Neuronal stem cell (in vitro differentiated cells): Measurements from ENCODE around the gene CERK.

Source experiments
- DNase-seq: peaks from one replicate; pipeline ENCODE4 v3.0.0-alpha.2; 2013; ENCODE audit warnings: low spot score
- H2AFZ ChIP-seq: one replicate; pipeline ENCODE4 v1.6.1; 2013; ENCODE audit warnings: mild to moderate bottlenecking, low read length, inconsistent platforms
- H2AK5ac ChIP-seq: 2 replicates; pipeline ENCODE4 v1.6.1; 2013; ENCODE audit warnings: low read depth, mild to moderate bottlenecking, inconsistent platforms, low read length, moderate library complexity, mixed read lengths
- H2BK120ac ChIP-seq: 2 replicates; pipeline ENCODE4 v1.6.1; 2013; ENCODE audit warnings: low read depth, mild to moderate bottlenecking, inconsistent platforms, low read length, moderate library complexity, mixed read lengths
- H2BK12ac ChIP-seq: one replicate; pipeline ENCODE4 v1.6.1; 2013; ENCODE audit warnings: low read length, inconsistent platforms
- H2BK15ac ChIP-seq: 2 replicates; pipeline ENCODE4 v1.6.1; 2013; ENCODE audit warnings: mild to moderate bottlenecking, low read length, inconsistent platforms, mixed read lengths
- H2BK5ac ChIP-seq: one replicate; pipeline ENCODE4 v1.6.1; 2013; ENCODE audit warnings: inconsistent platforms, mild to moderate bottlenecking, low read length, moderate library complexity
- H3K14ac ChIP-seq: one replicate; pipeline ENCODE4 v1.6.1; 2013; ENCODE audit warnings: low read length, inconsistent platforms
- H3K18ac ChIP-seq: 2 replicates; pipeline ENCODE4 v1.6.1; 2013; ENCODE audit warnings: low read length, inconsistent platforms
- H3K23ac ChIP-seq: 2 replicates; pipeline ENCODE4 v1.6.1; 2013; ENCODE audit warnings: low read depth, mild to moderate bottlenecking, mixed read lengths, low read length, inconsistent platforms; ENCODE audit not compliant: poor library complexity
- H3K27ac ChIP-seq: replicated peaks from 3 replicates; pipeline ENCODE4 v1.5.1; 2013; ENCODE audit warnings: low read length, inconsistent platforms
- H3K27me3 ChIP-seq, 3 experiments: 2 replicates each; pipeline ENCODE4 v1.6.1; 2013; ENCODE audit warnings: low read length in 3 of 3, mild to moderate bottlenecking in 2 of 3, inconsistent platforms in 1 of 3, low read depth in 1 of 3, mixed read lengths in 1 of 3, moderate library complexity in 1 of 3; ENCODE audit not compliant: control insufficient read depth in 3 of 3, insufficient read depth in 3 of 3
- H3K36me3 ChIP-seq, 2 donors: replicated peaks in 1 of 2; 2 replicates each; pipeline ENCODE4 v1.6.1; 2013; ENCODE audit warnings: low read length in 2 of 2; ENCODE audit not compliant: control insufficient read depth in 2 of 2, insufficient read depth in 2 of 2
- H3K4ac ChIP-seq: 2 replicates; pipeline ENCODE4 v1.6.1; 2013; ENCODE audit warnings: inconsistent platforms, mild to moderate bottlenecking, low read length, moderate library complexity
- H3K4me1 ChIP-seq, 2 donors: 1 replicate in 1 of 2; 2 replicates in 1 of 2; pipeline ENCODE4 v1.6.1; 2013; ENCODE audit warnings: low read length in 2 of 2, low read depth in 1 of 2; ENCODE audit not compliant: control insufficient read depth in 2 of 2, insufficient read depth in 1 of 2
- H3K4me2 ChIP-seq: one replicate; pipeline ENCODE4 v1.6.1; 2013; ENCODE audit warnings: mild to moderate bottlenecking, low read length, inconsistent platforms; ENCODE audit not compliant: insufficient read depth, poor library complexity, severe bottlenecking
- H3K4me3 ChIP-seq, 2 donors: 2 replicates each; pipeline ENCODE4 v1.5.1; 2013; ENCODE audit warnings: low read length in 2 of 2, mild to moderate bottlenecking in 2 of 2, inconsistent platforms in 1 of 2, moderate library complexity in 1 of 2
- H3K79me1 ChIP-seq: one replicate; pipeline ENCODE4 v1.6.1; 2013; ENCODE audit warnings: low read depth, mild to moderate bottlenecking, inconsistent platforms, low read length, moderate library complexity
- H3K9ac ChIP-seq: one replicate; pipeline ENCODE4 v1.6.1; 2013; ENCODE audit warnings: mild to moderate bottlenecking, low read depth, low read length, inconsistent platforms; ENCODE audit not compliant: poor library complexity
- H3K9me3 ChIP-seq, 2 donors: replicated peaks in 1 of 2; 2 replicates each; pipeline versions ENCODE3 to v1.6.1; 2013; ENCODE audit warnings: low read length in 2 of 2, mild to moderate bottlenecking in 2 of 2, inconsistent platforms in 1 of 2, low read depth in 1 of 2, mixed read lengths in 1 of 2, moderate library complexity in 1 of 2; ENCODE audit not compliant: control insufficient read depth in 2 of 2, insufficient read depth in 1 of 2
- H4K8ac ChIP-seq: one replicate; pipeline ENCODE4 v1.6.1; 2013; ENCODE audit warnings: low read depth, mild to moderate bottlenecking, inconsistent platforms, low read length, moderate library complexity
- H4K91ac ChIP-seq: one replicate; pipeline ENCODE4 v1.6.1; 2013; ENCODE audit warnings: low read length, low read depth, mild to moderate bottlenecking, inconsistent platforms; ENCODE audit not compliant: poor library complexity
- WGBS, 2 donors: extraction: QIAGEN DNeasy Blood & Tissue Kit; methylation state at CpG; one replicate each; pipeline ENCODE4 v1.1.7; 2013; ENCODE audit warnings: missing lambda C conversion rate in 2 of 2, mixed read lengths in 1 of 2; ENCODE audit not compliant: insufficient read length in 2 of 2, insufficient replicate concordance in 1 of 2; ENCODE audit errors: extremely low coverage in 2 of 2; 5-methylcytosine and 5-hydroxymethylcytosine counted together

CERK gene

DNA sequence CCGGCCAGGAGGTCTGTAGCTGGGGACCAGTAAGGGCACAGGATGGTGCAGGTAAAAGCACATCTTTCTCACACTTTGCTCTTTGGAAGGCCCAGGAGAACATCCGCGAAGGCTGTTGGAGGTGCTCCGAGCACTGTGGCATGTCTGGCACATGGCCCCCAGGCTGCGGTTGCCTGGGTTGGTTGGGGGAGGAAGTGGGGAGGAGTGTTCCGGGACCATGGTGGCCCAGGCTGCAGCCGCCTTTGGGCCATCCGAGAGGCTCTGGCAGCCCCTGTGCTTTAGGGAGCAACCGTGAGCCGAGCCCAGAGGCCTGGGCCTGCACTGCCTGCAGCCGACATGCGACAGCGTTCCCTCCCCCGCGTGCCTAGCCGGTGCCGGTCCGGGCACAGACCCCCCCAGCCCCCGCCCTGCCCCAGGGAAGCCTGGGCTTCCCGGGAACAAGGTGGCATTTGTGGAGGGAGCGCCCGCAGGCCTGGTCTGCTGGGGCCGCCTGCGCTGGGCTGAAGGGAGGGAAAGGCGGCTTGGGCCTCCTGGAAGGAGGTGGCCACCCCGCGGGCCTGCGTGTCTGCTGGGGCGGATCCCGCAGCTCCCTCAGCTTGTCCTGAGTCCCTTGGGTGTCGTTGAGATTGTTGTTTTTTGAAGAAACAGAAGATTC lies 59.9 kb downstream of the CERK start:
- Histone ChIP-seq H4K91ac (peak overlapping the region; percentile 30), H3K4me2 (no peak overlapping the region), H3K36me3 (peaks cover 0 to 16% of the 10 kb centered on the region in 2 donors), H2BK12ac (no peak overlapping the region), H2AFZ (no peak overlapping the region), H3K9ac (peak overlapping the region; percentile 60), H2BK120ac (no peak overlapping the region), H3K4me3 (no peak overlapping the region), H3K27me3 (no peaks in the 10 kb centered on the region), H3K9me3 (no peaks in the 10 kb centered on the region), H3K79me1 (peaks cover 2% of the 10 kb centered on the region), H4K8ac (no peak overlapping the region), H3K18ac (no peak overlapping the region), H3K4me1 (no peaks in the 10 kb centered on the region), H3K4ac (no peak overlapping the region), H3K14ac (no peak overlapping the region), H2AK5ac (no peak overlapping the region), H3K23ac (no peak overlapping the region), H2BK5ac (peak overlapping the region; percentile 19), H2BK15ac (no peak overlapping the region), H3K27ac (no peak overlapping the region)
- DNase-seq = no peak
- no CpG with 5 or more reads among the region's 31 CpGs for WGBS, 2 donors

DNA sequence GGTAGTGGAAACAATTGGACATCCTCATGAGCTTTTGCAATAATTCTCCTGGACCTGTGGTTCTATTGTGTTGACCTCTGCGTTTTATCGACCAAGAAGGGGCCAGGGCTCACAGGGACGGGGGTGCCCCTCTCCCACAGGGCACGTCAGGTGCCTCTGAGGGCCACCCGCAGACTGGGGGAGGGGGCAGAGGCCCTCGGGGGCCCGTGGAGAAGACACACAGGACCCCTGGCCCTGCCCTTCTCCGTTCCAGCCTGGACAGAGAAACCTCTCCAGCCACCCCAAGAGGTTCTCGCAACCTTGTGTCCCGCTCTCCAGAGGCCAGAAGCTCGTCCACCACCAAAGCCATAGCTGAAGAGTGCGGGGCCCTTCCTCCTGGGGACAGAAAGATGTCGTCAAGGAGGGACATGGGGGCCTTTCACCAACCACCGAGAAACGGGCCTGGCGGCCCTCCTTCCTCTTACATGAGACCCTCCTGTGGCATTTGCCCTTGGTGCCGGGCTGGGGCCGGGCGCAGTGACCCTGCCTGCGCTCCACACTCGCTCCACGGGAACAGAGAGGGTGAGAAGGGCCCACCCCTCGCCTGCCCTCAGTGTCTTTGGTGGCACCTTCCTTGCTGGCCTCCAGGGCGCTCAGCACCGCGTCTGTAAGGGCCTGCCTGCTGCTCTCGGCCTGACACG lies 60.6 kb downstream of the CERK start:
- H2AK5ac ChIP-seq = no peak overlapping the region
- H2BK5ac ChIP-seq = peak overlapping the region; percentile 19
- no peak overlapping the region for H2BK12ac ChIP-seq
- H3K4me2 ChIP-seq = no peak overlapping the region
- no peak overlapping the region for H4K8ac ChIP-seq
- peak overlapping the region; percentile 60 for H3K9ac ChIP-seq
- no peak overlapping the region for H2AFZ ChIP-seq
- H3K23ac ChIP-seq = no peak overlapping the region
- no peak for DNase-seq
- H2BK15ac ChIP-seq = no peak overlapping the region
- no peak overlapping the region for H3K14ac ChIP-seq
- no peaks in the 10 kb centered on the region for H3K9me3 ChIP-seq
- no peak overlapping the region for H3K4me3 ChIP-seq
- H4K91ac ChIP-seq = no peak overlapping the region
- H3K27ac ChIP-seq = no peak overlapping the region
- no peak overlapping the region for H3K4ac ChIP-seq
- no peaks in the 10 kb centered on the region for H3K27me3 ChIP-seq
- no peaks in the 10 kb centered on the region for H3K4me1 ChIP-seq
- peaks cover 0 to 15% of the 10 kb centered on the region in 2 donors for H3K36me3 ChIP-seq
- H3K18ac ChIP-seq = peak overlapping the region; percentile 17
- WGBS, 2 donors = no CpG with 5 or more reads among the region's 28 CpGs
- peaks cover 2% of the 10 kb centered on the region for H3K79me1 ChIP-seq
- no peak overlapping the region for H2BK120ac ChIP-seq

- Histone ChIP-seq H3K36me3 (peaks cover 0 to 12% of the 10 kb centered on the region in 2 donors), H4K8ac (no peak overlapping the region), H3K4me2 (no peak overlapping the region), H2BK120ac (no peak overlapping the region), H3K14ac (no peak overlapping the region), H4K91ac (no peak overlapping the region), H3K79me1 (peaks cover 2% of the 10 kb centered on the region), H3K23ac (peak overlapping the region; percentile 80), H3K4me3 (no peak overlapping the region), H3K27ac (no peak overlapping the region), H3K9ac (no peak overlapping the region), H3K18ac (peak overlapping the region; percentile 57), H3K27me3 (no peaks in the 10 kb centered on the region), H3K4me1 (no peaks in the 10 kb centered on the region), H2BK15ac (no peak overlapping the region), H3K9me3 (no peaks in the 10 kb centered on the region), H2AK5ac (no peak overlapping the region), H3K4ac (no peak overlapping the region), H2BK12ac (no peak overlapping the region), H2BK5ac (peak overlapping the region; percentile 19), H2AFZ (no peak overlapping the region)
- WGBS, 2 donors = no CpG with 5 or more reads among the region's 14 CpGs
- DNase-seq = no peak
Measured at GRCh38 chr22:46676881-46677280, 61.2 kb downstream of the CERK start.

DNA sequence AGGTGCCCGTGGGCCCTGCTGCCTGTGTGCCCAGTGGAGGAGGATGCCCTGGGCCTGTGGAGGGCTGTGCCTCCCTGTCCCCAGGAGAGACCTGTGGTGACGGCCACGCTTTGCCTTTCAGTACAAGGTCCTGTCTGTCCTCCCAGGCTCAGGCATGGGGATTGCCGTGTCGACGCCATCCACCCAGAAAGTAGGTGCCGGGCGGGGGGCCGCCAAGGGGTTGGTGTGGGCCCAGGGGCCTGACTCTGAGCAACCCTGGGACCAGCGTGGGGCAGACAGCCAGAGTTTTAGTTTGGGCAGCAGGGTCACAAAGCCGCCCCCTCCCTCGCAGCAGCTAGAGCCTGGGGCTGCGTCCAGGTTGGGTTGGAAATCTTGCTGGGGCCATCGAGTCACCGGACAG lies 61.6 kb downstream of the CERK start:
- no peak for DNase-seq
- no peak overlapping the region for H2AFZ ChIP-seq
- peak overlapping the region; percentile 17 for H4K8ac ChIP-seq
- no peak overlapping the region for H2BK120ac ChIP-seq
- H3K4me1 ChIP-seq = no peaks in the 10 kb centered on the region
- H2BK12ac ChIP-seq = no peak overlapping the region
- H3K14ac ChIP-seq = no peak overlapping the region
- no peak overlapping the region for H2AK5ac ChIP-seq
- no peak overlapping the region for H4K91ac ChIP-seq
- no peak overlapping the region for H2BK15ac ChIP-seq
- H3K9ac ChIP-seq = no peak overlapping the region
- no peak overlapping the region for H3K27ac ChIP-seq
- H3K79me1 ChIP-seq = peaks cover 2% of the 10 kb centered on the region
- H3K18ac ChIP-seq = no peak overlapping the region
- H3K23ac ChIP-seq = peak overlapping the region; percentile 80
- no CpG with 5 or more reads among the region's 15 CpGs for WGBS, 2 donors
- peaks cover 0 to 12% of the 10 kb centered on the region in 2 donors for H3K36me3 ChIP-seq
- no peaks in the 10 kb centered on the region for H3K27me3 ChIP-seq
- no peak overlapping the region for H3K4me2 ChIP-seq
- H3K9me3 ChIP-seq = no peaks in the 10 kb centered on the region
- H3K4ac ChIP-seq = no peak overlapping the region
- H2BK5ac ChIP-seq = no peak overlapping the region
- H3K4me3 ChIP-seq = no peak overlapping the region
